NCI-H187 treated with DMSO at 0.1 percent for 48 hours (cell line): ENCODE measurements around the gene TTC9.

Experiments
- DNase-seq: peaks from one replicate; lab custom pipeline; 2025; lab: John Stamatoyannopoulos, UW

TTC9 gene

GRCh38 chr14:70645892-70646291, 4.2 kb downstream of the TTC9 start:
- DNase-seq = no peak

GRCh38 chr14:70646705-70647104, 5.0 kb downstream of the TTC9 start:
- no peak for DNase-seq

GRCh38 chr14:70648346-70648745, 6.6 kb downstream of the TTC9 start:
- DNase-seq = no peak

- DNase-seq = no peak
Measured at GRCh38 chr14:70649803-70650202, 8.1 kb downstream of the TTC9 start.

DNA sequence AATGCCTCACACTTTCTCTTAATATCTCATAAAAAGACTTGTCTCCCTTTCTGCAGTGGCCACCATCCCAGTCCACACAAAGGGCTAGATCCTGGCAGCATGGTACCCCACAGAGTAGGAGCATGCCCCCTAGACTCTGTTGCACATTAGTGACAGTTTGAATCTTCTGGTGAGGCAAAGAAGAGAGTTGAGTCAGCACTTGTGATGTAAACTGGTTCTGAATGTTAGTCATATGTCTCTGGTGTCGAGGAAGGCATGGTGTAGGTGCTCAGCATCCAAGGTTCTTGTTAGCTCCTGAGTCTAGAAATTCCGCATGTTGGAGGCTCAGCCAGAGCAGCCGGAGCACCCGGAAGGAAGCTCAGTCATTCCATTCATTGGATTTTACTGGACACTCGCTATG, 9.8 kb downstream of the TTC9 start:
- no peak for DNase-seq

DNA sequence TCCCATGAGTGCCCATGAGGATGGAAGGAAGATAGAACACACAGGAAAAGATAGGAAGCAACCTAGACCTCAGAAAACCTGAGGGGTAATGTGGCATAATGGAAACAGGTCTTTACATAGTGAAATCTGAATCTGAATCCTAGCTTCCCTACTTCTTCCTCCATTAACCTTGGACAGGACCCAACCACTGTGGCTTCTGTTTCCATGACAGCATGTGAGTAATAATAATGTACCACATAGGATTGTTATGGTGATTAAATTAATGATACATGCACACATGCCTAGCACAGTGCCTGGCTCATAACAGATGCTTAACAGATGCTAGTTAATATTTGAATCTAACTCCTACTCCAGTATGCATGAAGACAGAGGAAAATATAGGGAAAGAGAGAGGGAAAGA, 11.2 kb downstream of the TTC9 start:
- no peak for DNase-seq

DNA sequence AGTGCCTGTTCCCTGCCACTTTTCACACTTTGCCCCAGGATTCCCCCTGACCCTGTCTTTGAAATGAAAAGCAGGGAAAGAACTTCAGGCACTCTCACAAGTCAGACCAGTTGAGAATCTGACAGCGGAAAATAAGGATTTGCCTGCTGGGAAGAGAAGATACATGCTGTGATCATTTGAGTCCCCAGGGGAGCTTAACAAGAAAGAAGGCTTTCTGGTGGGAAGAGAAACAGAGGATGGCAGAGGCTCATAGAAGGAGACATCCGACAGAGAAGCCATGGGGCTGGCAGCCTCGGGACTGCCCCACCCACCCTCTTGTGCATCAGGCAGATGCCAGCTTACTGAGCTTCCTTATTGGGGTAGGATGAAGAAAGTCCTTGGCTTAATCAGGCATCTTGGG, 11.9 kb downstream of the TTC9 start:
- DNase-seq = no peak

DNA sequence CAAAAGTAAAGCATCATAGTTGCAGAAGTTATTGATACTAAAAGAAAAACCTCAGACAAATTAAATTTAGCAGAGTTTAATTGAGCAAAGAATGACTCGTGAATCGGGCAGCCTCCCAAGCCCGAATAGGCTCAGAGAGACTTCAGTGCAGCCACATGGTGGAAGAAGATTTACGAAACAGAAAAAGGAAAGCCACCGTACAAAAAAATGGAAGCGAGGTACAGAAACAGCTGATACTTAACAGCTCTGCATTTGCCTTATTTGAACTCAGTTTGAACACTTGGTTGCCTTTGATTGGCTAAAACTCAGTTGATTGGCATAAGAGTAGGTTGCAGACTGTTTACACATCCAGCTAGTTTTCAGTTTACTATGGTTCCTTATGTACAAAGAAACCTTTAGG, 12.9 kb downstream of the TTC9 start:
- DNase-seq = no peak

DNA sequence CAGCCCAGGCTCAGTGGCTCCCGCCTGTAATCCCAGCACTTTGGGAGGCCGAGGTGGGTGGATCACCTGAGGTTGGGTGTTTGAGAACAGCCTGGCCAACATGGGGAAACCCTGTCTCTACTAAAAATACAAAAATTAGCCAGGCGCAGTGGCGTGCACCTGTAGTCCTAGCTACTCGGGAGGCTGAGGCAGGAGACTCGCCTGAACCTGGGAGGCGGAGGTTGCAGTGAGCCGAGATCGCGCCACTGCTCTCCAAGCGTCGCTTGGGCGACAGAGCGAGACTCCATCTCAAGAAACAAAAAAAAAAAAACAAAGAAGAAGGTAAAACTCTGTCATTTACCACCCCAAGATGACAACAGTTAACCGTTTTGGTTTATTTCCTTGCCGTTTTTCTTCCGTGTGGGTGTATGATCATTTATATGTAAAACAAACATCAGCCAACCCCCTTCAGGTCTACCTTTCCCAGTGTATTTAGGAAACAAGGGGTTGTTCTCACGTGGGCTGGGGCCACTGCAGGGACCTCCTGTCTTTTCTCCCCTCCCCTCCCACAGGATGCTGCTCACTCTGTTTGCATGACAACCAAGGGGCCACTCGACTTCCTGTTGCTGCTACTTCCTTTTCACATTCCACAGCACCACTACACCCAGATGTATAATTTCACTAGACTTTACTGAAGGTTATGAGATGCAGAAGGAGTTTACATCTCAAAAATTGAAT, 13.6 kb downstream of the TTC9 start:
- DNase-seq = no peak

DNA sequence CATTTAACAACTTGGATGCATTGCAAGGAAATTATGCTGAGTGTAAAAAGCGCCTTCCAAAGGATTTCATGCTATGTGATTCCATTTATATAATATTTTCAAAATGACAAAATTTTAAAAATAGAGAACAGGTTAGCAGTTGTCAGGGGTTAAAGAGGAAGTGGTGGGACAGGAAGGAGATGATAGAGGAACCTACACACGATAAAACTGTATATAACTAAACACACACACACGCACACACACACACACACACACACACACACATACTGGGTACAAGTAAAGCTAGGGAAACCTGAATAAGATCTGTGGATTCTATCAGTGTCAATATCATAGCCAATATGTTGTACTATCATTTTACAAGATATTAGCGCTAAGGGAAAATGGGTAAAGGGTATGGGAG, 17.2 kb downstream of the TTC9 start:
- no peak for DNase-seq

DNA sequence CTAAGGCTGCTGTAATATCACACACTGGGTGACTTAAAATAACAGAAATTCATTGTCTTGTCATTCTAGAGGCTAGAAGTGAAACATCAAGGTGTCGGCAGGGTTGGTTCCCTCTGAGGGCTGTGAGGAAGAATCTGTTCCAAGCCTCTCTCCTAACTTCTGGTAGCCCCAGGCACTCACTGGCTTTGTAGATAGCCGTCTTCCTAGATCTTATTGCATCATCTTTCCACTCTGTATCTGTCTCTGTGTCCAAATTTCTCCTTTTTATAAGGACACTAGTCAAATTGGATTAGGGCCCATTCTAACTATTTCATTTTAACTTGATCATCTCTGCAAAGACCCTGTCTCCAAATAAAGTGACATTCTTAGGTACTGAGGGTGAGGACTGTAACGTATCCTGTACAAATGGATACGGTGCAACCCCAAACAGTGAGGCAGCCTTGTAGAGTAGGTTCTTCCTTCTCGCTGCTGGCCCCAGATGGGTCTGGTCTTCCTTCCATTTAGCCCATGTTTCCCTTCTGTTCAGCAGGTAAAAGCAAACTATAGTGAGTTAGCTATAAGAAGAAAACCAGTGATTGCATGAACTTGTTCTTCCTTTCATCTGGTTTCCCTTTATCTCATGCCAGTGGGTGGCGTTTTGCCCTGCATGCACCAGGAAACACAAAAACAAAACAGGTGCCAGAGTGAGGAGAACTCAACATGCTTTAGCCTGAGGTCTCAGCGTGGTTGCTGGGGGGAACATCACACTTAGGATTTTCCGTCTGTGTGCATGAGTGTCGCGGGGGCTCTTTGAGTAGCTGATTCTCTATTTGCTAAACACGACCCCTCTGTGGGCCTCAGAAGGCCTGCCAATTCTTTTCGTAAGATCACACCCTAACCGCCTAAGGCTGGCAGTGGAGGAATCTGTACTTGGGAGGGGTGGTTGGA, 19.5 kb downstream of the TTC9 start:
- DNase-seq = no peak

- DNase-seq = no peak
Measured at GRCh38 chr14:70662080-70662479, 20.4 kb downstream of the TTC9 start.

DNA sequence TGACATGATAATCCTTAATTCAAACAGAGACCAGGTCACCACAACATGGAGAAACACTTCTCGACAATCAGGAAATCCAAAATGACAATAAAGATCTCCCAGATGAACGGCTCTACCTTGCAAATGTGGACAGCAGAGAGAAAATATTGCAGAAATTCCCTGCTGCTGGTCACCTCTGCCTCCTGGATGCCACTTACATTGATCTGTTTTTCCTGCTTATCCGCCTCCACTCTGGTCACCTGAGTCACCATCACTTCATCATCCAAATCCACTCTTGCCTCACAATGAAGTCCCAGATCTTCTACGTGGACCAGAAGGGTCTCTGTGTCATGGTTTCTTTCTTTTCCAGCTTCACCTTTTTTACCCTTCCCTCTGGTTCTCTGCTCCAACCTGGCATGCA, 21.1 kb downstream of the TTC9 start:
- DNase-seq = no peak

DNA sequence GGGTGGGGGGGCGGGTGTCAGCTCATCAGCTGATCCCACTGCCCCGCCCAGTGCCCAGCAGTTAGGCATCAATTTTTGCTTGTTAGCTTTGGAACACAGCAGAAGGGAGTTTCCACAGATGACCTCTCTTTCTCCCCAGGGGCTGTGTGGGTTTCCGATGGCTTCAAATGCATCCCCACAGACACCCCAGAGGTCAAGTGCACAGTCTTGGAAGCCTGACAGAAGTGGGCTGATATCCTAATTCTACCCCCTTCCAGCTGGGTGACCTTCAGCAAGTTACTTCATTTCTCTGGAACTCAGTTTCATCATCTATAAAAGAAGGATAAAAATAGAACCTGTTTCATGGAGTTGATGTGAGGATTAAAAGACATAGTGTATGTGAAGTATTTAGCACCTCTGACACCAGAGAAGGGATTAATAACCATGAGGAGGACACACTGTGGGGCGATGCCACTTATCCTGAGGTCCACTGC, 22.0 kb downstream of the TTC9 start:
- no peak for DNase-seq

DNA sequence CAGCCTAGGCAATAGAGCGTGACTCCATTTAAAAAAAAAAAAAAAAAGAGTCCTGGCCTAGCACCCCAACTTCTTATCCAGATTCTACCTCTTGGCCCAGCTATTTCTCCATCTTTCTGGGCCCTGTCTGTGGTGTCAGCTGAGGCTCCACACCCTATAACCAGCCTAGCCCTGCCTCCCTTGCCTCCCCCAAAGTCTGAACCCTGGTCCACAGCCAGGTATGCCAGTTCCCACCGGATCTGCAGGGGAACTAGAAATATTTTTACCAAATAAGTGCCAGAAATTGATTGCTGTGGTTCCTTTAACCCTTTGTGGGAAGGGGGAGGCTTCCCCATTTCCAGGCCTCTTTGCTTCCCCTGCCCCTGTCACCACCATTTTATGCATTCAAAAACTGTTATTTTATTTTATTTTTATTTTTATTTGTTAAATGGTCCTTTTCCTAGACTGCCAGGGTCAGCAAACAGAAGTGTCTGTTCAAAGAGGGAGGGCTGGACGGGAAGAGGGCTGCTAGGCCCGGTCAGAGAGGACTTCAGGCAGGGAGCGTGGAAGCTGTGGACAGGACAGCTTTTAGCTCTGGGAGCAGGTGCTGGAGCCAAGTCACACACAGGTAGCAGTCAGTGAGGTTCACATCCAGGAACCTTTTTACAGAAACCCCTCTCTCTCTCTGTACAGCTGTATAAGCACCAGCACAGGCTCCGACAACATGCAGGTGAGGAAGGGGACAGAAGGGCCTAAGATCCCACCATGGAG, 23.2 kb downstream of the TTC9 start:
- DNase-seq = no peak

DNA sequence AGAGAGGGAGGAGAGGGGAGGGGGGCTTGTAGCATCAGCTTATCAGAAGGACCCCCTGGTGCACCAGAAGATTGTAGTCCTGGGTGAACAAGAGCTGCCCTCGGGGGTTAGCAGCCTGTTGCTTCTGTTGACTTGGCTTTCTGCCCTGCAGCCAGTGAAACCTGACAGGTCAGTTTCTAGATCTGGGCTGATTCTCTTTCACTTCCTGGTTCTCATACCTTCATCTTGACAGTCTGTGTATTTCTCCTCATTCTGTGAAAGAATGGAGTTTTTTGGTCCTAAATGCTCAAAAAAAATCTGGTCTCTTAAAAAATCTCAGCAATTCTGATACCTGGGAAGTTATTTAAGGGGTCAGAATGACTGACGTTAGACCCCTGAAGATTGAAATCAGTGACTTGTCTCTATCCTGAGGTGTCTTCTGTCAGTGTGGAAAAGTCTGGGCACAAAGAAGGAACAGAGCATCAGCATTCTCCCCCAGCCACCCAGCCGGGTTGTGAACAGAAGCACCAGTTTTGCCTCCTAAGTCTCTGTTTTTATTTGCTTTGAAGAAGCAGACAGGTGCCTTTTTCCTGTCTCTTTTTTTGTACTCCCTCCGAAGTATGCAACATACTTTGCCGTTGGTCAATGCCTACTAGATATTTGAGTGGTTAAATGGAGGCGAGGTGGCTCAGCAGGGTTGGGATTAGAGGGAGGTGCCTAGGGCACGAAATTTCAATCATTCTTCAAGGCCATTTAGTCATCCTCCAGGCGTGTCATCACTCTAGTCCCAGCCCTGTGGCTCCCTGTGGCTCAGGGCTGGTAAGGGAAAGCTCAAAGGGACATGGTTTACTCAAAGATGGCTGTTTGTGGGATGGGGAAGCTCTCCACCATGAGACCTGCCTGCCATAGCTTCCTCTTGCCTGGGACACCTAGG, 24.0 kb downstream of the TTC9 start:
- no peak for DNase-seq

DNA sequence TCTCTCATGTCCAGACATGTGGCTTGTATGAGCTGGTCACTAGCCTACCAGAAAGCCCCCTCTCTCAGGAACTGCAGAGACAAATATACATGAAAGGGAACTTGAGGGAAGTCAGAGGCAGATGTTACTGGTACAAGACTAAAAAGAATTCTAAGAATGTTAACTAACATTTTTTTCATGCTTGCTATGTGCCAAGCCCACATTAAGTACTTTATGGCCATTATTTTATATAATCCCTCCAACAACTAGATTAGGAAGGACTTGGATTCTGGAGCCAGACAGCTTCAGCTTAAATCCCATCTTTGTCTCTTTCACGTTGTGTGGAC, 24.6 kb downstream of the TTC9 start:
- DNase-seq = no peak

DNA sequence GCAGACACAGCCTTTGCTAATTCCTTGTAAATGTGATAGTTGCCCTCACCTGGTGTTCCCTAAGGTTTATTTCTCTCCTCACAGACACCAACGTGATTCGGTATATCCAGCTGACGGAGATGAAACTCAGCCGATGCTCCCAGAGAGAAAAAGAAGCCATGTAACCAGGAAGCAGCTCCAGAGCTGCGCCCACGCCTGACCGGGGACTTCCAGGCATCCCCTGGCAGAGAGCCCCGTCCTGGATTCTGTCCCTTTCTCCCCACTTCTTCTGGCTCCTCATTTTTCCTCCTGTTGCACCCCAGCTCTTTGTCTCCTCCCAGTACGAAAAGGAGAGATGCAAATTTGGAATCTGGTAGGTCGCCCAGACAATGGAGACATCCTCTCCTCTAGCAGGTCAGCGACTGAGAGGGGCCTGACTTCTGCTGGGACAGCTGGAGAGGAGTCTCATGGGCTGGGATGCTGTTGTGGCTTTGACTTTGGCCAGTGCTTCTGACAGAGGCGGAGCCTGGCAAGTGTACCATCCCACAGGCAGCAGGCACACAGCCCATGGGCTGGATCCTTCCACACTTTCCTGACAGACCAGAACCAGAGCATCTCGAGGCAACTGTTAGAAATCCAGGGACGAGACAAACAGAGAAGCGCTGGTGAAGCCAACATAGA, 29.4 kb downstream of the TTC9 start:
- DNase-seq = no peak

DNA sequence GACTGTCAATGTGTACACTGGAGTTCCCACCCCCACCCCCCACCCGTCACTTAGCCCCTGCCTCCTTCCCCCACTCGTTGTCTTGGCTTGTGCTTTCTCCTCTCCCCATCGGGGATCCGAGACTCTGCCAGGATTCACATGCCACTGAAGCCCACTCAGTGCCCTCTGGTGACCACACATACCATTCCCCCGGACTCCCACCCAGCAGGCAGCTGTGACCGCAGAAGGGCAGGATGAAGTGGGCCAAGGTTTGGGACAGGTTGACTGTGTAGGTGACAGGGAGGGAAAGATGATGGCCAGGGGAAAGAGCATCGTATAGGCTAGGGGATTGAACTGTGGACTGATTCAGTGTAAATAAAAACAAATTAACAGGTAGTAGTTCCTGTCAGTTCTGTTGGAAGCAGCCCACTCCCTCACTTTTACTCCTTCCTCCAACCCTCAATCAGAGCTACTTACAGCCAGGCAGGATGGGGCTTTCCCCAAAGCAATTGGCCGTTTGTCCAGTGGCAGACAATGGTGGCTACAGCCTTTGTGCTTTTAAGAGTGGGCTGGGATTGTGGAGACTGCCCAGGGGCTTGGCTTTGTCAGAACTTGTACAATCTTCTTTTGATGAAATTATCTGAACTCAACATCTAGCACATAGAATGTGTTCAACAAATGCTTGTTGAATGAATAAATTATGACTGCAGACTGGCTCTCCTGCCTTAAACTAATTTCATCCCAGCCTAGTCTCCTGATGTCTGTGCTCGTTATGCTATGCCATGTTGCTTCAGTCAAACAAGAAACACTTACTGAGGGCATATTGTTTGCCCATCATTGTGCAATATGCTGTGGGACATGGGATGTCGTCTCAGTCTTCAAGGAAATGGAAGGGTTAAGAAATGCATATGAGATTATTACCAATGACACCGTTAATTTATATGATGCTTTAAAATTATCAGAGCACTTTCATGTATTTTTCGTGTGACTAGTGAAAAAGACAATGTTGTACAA, 30.2 kb downstream of the TTC9 start:
- DNase-seq = no peak

GRCh38 chr14:70677341-70677740, 35.6 kb downstream of the TTC9 start:
- no peak for DNase-seq
